GM19193 (cell line): Measurements from ENCODE around the gene RSF1.

Experiments
- POLR2A ChIP-seq: IDR thresholded peaks from 4 replicates; pipeline ENCODE4 v1.6.1; 2011; ENCODE audit not compliant: insufficient read depth, insufficient read length; ENCODE audit errors: extremely low read depth

Gene RSF1

GRCh38 chr11:77775936-77776335 lies 44.6 kb downstream of the RSF1 start:
- no peak for TF ChIP-seq POLR2A

DNA sequence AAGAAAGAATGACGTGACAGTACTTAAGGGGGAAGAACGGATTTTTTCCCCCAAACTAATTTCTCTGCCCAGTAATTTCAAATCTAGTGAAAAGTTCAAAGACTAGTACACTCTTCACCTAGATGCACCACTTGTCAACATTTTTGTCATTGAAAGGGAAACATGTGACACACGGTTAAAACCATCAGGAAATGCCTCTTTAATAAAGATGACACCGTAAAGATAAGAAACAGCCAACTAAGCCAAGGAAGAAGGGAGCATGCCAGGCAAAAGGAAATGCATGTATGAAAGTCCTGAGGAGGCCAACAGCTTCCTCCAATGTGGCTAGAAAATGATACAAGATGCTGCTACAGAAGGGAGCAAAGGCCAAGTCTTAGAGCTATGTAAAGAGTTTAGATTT lies 49.4 kb downstream of the RSF1 start:
- TF ChIP-seq POLR2A = no peak

GRCh38 chr11:77770629-77771028 lies 49.9 kb downstream of the RSF1 start:
- no peak for TF ChIP-seq POLR2A

DNA sequence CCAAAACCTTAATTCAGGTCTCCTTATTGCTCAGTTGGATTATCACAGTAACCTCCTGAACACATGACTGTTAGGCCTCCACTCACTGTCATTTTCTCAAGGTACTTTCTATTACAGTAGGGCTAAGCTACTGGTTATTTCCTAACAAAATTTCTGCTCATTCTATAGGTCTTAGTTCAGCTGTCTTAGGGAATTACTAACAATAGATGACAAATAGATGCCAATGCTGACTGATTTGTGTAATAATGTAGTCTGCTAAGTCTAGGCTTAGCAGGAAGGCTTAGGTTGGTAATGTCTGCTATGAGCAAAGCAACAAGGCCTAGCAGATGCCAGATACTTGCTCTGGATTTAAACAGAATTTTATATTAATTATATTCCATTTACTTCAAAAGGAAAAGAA lies 58.1 kb downstream of the RSF1 start:
- TF ChIP-seq POLR2A = no peak

DNA sequence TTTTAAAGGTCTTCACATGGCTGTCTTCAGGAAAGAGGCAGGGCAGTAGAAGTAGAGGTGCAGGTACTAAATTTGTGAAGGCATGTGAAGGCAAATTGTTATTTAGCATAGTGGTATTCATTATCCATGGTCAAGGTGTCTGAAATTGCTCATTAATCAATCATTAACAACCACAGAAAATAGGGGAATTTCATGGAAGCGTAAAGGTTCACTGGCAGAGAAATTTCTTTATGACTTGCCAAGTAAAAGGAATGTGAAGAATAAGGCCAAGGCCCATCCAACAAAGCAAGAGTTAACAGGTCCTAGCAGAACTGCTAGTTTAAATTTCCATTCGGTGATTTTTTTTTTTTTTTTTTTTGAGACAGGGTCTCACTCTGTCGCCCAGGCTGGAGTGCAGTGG lies 59.0 kb downstream of the RSF1 start:
- no peak for TF ChIP-seq POLR2A

- no peak for TF ChIP-seq POLR2A
Measured at GRCh38 chr11:77758331-77758730, 62.2 kb downstream of the RSF1 start.

- no peak for TF ChIP-seq POLR2A
Measured at GRCh38 chr11:77753230-77753629, 67.3 kb downstream of the RSF1 start.

- TF ChIP-seq POLR2A = no peak
Measured at GRCh38 chr11:77752516-77752915, 68.0 kb downstream of the RSF1 start.

DNA sequence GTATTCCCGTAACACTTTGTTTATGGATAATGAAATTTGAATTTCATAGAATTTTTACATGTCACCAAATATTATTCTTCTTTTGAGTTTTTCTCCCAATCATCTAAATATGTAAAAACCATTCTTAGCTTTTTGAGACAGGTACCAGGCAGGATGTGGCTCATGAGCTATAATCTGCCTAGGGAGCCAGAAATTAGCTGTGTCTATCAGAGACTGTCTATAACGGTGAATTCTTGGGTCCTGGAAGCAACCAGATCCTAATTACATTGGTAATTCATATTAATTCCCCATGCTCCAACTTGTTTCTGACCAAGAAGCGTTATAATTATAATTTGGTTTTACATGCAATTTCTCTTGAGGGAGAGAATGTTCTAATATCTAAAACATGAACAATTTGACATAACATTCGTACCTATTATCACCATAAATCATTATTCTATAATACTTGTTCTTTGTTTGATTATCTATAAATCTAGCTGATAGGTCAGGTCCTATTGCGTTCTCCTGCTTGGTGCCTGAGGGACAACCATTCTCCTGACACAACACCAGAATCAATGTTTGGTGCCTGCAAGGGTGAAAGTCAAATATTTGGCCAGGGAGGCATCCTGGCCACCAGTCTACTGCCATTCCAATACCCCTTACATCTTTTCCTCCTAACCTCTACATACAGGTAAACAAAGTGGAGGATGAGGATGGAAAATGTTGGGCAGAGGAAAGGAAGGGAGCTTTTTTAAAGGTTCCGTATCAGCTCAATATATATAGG lies 69.9 kb downstream of the RSF1 start:
- TF ChIP-seq POLR2A = no peak

DNA sequence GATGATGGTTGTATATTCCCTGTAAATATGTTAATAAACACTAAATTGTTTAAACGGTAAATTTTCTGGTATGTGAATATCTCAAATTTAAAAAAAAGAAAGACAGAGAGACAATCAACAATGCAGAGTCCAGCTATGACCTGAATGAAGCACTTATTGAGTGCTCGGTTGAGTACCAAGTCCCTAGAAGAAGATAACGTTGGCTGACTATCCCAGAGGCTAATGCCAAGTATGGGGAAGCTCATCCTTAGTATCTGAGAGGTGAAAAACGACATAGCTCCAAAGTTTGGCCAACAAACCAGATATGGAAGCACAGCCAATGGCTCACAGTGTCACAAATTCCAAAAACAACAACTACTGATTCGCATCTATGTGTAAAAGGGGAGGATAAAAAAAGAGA lies 71.3 kb downstream of the RSF1 start:
- TF ChIP-seq POLR2A = no peak

- no peak for TF ChIP-seq POLR2A
Measured at GRCh38 chr11:77748266-77748665, 72.3 kb downstream of the RSF1 start.

DNA sequence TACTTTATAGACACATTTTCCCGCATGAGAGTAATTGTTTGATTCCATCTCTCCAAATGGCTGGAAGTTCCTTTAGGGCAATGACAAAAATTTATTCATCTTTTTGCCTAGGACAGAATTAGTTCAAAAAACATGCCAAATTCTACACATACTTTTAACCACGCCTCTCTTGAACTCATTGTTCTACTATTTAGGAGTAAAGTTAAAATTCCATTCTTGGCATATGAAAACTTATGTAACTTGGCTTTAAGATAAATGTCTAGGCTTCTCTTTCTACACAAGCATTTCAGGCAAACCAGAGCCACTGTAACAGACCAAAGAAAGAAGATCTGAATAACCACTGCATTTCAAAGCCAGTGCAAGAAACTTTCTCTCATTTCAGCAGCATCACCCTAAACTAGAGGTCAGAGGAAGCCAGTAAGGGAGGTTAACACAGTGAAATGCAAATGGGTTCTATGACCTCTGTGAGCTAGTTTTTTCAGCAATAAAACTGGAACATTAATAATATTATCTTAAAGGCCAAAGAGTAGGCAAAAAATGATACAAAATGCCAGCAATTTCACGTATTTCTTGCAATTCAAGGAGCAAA lies 73.0 kb downstream of the RSF1 start:
- TF ChIP-seq POLR2A = no peak

DNA sequence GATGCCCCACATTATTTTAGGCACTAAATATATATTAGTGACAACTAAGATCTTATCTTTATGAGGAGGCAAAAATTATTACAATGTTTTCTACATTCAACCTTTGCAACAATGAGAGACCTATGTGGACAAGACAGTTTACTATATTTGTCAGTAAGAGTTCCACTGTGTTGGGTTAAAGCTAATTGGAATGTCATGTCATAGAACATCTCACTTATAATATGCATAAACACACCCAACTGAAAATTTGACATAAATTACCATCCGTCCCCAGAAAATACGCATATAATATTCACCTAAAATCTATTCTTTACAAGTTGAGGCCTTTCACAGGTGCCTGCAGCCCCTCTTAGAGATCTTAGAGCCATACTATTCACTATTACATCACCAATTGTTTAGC lies 84.0 kb downstream of the RSF1 start:
- no peak for TF ChIP-seq POLR2A

GRCh38 chr11:77734890-77735289 lies 85.6 kb downstream of the RSF1 start:
- TF ChIP-seq POLR2A = no peak

DNA sequence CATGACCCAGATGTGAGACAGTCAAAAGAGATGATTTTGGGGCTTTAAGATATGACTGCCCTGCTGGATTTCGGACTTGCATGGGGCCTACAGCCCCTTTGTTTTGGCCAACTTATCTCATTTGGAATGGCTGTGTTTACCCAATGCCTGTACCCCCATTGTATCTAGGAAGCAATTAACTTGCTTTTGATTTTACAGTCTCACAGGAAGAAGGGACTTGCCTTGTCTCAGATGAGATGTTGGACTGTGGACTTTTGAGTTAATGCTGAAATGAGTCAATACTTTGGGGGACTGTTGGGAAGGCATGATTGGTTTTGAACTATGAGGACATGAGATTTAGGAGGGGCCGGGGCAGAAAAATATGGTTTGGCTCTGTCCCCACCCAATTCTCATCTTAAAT lies 88.4 kb downstream of the RSF1 start:
- no peak for TF ChIP-seq POLR2A

DNA sequence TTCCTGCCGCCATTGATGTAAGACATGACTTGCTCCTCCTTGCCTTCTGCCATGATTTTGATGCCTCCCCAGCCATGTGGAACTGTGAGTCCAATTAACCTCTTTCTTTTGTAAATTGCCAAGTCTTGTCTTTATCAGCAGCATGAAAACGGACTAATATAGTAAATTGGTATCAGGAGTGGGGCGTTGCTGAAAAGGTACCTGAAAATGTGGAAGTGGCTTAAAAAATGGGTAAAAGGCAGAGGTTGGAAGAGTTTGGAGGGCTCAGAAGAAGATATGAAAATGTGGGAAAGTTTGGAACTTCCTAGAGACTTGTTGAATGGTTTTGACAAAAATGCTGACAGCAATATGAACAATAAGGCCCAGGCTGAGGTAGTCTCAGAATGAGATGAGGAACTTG lies 89.7 kb downstream of the RSF1 start:
- TF ChIP-seq POLR2A = no peak

- no peak for TF ChIP-seq POLR2A
Measured at GRCh38 chr11:77729063-77729462, 91.5 kb downstream of the RSF1 start.

DNA sequence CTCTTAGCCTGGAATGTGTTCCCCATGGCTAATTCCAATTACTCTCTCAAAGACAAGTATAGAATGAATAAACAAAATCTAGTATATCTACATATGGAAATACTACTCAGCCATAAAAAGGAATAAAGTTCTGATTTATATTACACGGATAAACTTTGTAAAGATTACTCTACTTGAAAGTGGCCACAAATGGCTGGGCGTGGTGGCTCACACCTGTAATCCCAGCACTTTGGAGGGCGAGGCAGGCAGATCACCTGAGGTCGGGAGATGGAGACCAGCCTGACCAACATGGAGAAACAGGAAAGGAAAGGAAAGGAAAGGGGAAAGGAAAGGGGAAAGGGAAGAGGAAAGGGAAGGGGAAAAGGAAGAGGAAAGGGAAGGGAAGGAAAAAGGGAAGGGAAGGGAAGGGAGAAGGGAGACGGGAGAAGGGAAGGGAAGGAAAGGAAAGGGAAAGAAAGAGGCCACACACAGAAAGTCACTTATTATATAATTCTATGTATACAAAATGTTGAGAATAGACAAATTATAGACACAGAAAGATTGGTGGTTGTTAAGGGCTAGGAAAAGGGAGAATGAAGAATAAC lies 92.2 kb downstream of the RSF1 start:
- no peak for TF ChIP-seq POLR2A
